Esophagus squamous epithelium (tissue), 4 donors: ENCODE data around the gene ZGLP1.

Experiments
- POLR2A ChIP-seq, 4 donors: fragments of 450-650 bp; IDR thresholded peaks; one replicate each; pipeline ENCODE4 v1.6.1; 2017; ENCODE audit warnings: antibody characterized with exemption in 4 of 4, mild to moderate bottlenecking in 4 of 4, moderate library complexity in 3 of 4
- TF ChIP-seq, protein P1 (sequence below), 6 experiments: fragments of 450-650 bp in 4 of 6; fragments of 200-600 bp in 2 of 6; sonication (generic) in 2 of 6; IDR thresholded peaks; one replicate each; pipeline ENCODE4 v1.5.1; 2016 to 2019; ENCODE audit warnings: antibody characterized with exemption in 6 of 6, mild to moderate bottlenecking in 4 of 6, moderate library complexity in 4 of 6

DNA sequence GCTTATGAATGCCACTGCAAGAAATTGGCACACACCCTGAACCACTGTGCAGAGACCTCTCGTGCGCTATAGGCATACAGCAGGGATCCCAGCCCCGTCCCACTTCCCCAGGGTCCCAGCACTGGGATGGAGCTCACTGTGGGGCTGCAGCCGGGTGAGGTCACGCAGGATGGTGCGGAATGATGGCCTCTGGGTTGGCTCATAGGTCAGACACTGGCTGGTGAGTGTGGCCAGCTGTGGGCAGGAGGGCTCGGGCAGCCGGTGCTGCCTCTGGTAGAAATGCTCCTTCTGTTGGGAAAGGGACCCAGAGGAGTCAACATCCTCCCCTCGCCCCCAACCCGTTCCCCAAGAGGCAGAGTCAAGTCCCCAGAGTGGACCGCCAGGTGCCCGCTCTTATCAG is 46.8 kb upstream of the ZGLP1 start:
- TF ChIP-seq, protein P1, sequence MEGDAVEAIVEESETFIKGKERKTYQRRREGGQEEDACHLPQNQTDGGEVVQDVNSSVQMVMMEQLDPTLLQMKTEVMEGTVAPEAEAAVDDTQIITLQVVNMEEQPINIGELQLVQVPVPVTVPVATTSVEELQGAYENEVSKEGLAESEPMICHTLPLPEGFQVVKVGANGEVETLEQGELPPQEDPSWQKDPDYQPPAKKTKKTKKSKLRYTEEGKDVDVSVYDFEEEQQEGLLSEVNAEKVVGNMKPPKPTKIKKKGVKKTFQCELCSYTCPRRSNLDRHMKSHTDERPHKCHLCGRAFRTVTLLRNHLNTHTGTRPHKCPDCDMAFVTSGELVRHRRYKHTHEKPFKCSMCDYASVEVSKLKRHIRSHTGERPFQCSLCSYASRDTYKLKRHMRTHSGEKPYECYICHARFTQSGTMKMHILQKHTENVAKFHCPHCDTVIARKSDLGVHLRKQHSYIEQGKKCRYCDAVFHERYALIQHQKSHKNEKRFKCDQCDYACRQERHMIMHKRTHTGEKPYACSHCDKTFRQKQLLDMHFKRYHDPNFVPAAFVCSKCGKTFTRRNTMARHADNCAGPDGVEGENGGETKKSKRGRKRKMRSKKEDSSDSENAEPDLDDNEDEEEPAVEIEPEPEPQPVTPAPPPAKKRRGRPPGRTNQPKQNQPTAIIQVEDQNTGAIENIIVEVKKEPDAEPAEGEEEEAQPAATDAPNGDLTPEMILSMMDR (IDR thresholded peaks at IDR 0.05), result no peak
- no peak for TF ChIP-seq POLR2A (IDR thresholded peaks at IDR 0.05)
